OCI-LY1 (cell line): Measurements from ENCODE around the gene FADS2.

ENCODE experiments used
- H2AFZ ChIP-seq: fragments of 200-600 bp; sonication (generic), shearing (Covaris generic); 2 replicates; pipeline ENCODE4 v1.6.0; 2014; ENCODE audit warnings: antibody characterized with exemption, mild to moderate bottlenecking, low read length
- H3F3A ChIP-seq: fragments of 200-600 bp; sonication (generic), shearing (Covaris generic); 2 replicates; pipeline ENCODE4 v1.6.0; 2014; ENCODE audit warnings: mild to moderate bottlenecking, antibody characterized with exemption, low read length, moderate library complexity; ENCODE audit not compliant: insufficient read depth
- H3K27ac ChIP-seq: fragments of 200-600 bp; sonication (generic); 2 replicates; pipeline ENCODE4 v1.5.1; 2014; ENCODE audit warnings: low read length, mixed run types, mild to moderate bottlenecking, low read depth; ENCODE audit not compliant: poor library complexity, severe bottlenecking
- H3K27me3 ChIP-seq: fragments of 200-600 bp; sonication (generic); 2 replicates; pipeline ENCODE4 v1.6.0; 2014; ENCODE audit warnings: antibody characterized with exemption, mild to moderate bottlenecking, low read length, moderate library complexity; ENCODE audit not compliant: insufficient read depth
- H3K36me3 ChIP-seq: fragments of 200-600 bp; sonication (generic); 2 replicates; pipeline ENCODE4 v1.6.1; 2014; ENCODE audit warnings: mild to moderate bottlenecking, antibody characterized with exemption, low read length, moderate library complexity, mixed read lengths; ENCODE audit not compliant: insufficient read depth
- H3K4me1 ChIP-seq: fragments of 200-600 bp; sonication (generic); 2 replicates; pipeline ENCODE4 v1.5.1; 2014; ENCODE audit warnings: mild to moderate bottlenecking, low read length, moderate library complexity; ENCODE audit not compliant: insufficient read depth, severe bottlenecking
- H3K4me2 ChIP-seq: fragments of 200-600 bp; sonication (generic), shearing (Covaris generic); 2 replicates; pipeline ENCODE4 v1.6.1; 2014; ENCODE audit warnings: low read length
- H3K4me3 ChIP-seq: fragments of 200-600 bp; sonication (generic); 2 replicates; pipeline ENCODE4 v1.5.1; 2014; ENCODE audit warnings: low read length, low read depth, mild to moderate bottlenecking, mixed read lengths; ENCODE audit not compliant: poor library complexity, severe bottlenecking
- H3K79me2 ChIP-seq: fragments of 200-600 bp; shearing (Covaris generic); 2 replicates; pipeline ENCODE4 v1.6.1; 2016; ENCODE audit warnings: mixed run types, low read length, mixed read lengths; ENCODE audit not compliant: insufficient read depth
- H3K9ac ChIP-seq: fragments of 200-600 bp; sonication (generic), shearing (Covaris generic); 2 replicates; pipeline ENCODE4 v1.6.1; 2014; ENCODE audit warnings: mild to moderate bottlenecking, low read length, mixed read lengths
- H3K9me2 ChIP-seq: fragments of 200-600 bp; sonication (generic), shearing (Covaris generic); 2 replicates; pipeline ENCODE4 v1.6.1; 2014; ENCODE audit warnings: low read depth, mild to moderate bottlenecking, low read length, mixed read lengths
- H3K9me3 ChIP-seq: fragments of 200-600 bp; shearing (Covaris generic); 2 replicates; pipeline ENCODE4 v1.6.1; 2014; ENCODE audit warnings: low read length, mixed read lengths
- H4K20me1 ChIP-seq: fragments of 200-600 bp; sonication (generic), shearing (Covaris generic); 2 replicates; pipeline ENCODE4 v1.6.0; 2016; ENCODE audit warnings: mild to moderate bottlenecking, low read length; ENCODE audit not compliant: insufficient read depth
- EZH2 ChIP-seq: fragments of 200-600 bp; sonication (generic), shearing (Covaris generic); IDR thresholded peaks from 2 replicates; pipeline ENCODE4 v1.8.0; 2017; ENCODE audit warnings: borderline replicate concordance, mixed run types, mild to moderate bottlenecking, antibody characterized with exemption, low read length, moderate library complexity, mixed read lengths
- TF ChIP-seq, protein P1 (sequence below): fragments of 200-600 bp; sonication (generic), shearing (Covaris generic); IDR thresholded peaks from 2 replicates; pipeline ENCODE4 v1.5.1; 2017; ENCODE audit warnings: mild to moderate bottlenecking, antibody characterized with exemption, low read length, moderate library complexity, mixed read lengths

The FADS2 gene

DNA sequence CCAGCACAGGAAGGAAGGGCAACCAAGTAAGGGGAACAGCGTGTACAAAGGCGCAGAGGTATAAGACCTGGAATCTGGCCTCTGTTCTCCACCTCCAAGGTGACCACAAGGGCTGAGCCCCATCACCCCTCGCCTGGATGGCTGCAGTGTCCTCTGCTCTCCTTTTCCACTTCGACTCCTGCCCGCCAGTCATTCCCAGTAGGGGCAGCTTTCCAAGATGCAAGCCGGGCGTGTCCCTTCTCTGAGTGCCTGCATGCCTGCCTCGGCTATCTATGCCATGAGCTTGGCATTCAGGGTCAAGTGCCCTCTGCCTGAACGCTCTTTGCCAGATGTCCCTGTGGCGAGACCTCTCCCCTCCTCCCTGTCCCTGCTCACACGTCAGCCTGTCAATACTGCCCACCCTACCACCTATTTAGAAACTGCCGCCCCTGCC is 46.3 kb downstream of the FADS2 start:
- no peak overlapping the region for H3K9ac ChIP-seq
- H3K4me3 ChIP-seq, result no peak overlapping the region
- peaks cover 45% of the 10 kb centered on the region for H3K4me1 ChIP-seq
- no peaks in the 10 kb centered on the region for H3K9me2 ChIP-seq
- no peaks in the 10 kb centered on the region for H3F3A ChIP-seq
- H3K4me2 ChIP-seq, result no peak overlapping the region
- H3K36me3 ChIP-seq, result peaks cover 4% of the 10 kb centered on the region; the same call in 1 of the 2 replicates
- no peaks in the 10 kb centered on the region for H3K27me3 ChIP-seq
- no peaks in the 10 kb centered on the region for H4K20me1 ChIP-seq
- no peak overlapping the region for H2AFZ ChIP-seq
- no peak overlapping the region for H3K27ac ChIP-seq
- no peaks in the 10 kb centered on the region for H3K79me2 ChIP-seq
- no peaks in the 10 kb centered on the region for H3K9me3 ChIP-seq
- TF ChIP-seq EZH2, result no peak
- TF ChIP-seq, protein P1, sequence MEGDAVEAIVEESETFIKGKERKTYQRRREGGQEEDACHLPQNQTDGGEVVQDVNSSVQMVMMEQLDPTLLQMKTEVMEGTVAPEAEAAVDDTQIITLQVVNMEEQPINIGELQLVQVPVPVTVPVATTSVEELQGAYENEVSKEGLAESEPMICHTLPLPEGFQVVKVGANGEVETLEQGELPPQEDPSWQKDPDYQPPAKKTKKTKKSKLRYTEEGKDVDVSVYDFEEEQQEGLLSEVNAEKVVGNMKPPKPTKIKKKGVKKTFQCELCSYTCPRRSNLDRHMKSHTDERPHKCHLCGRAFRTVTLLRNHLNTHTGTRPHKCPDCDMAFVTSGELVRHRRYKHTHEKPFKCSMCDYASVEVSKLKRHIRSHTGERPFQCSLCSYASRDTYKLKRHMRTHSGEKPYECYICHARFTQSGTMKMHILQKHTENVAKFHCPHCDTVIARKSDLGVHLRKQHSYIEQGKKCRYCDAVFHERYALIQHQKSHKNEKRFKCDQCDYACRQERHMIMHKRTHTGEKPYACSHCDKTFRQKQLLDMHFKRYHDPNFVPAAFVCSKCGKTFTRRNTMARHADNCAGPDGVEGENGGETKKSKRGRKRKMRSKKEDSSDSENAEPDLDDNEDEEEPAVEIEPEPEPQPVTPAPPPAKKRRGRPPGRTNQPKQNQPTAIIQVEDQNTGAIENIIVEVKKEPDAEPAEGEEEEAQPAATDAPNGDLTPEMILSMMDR, result no peak

- no peak overlapping the region for H3K27ac ChIP-seq
- peaks cover 4% of the 10 kb centered on the region; the same call in 1 of the 2 replicates for H3K36me3 ChIP-seq
- H3K4me2 ChIP-seq, result no peak overlapping the region
- H3K4me3 ChIP-seq, result no peak overlapping the region
- no peaks in the 10 kb centered on the region for H4K20me1 ChIP-seq
- no peaks in the 10 kb centered on the region for H3K9me3 ChIP-seq
- H3F3A ChIP-seq, result no peaks in the 10 kb centered on the region
- no peak overlapping the region for H2AFZ ChIP-seq
- TF ChIP-seq, protein P1, result no peak
- no peak for TF ChIP-seq EZH2
- H3K79me2 ChIP-seq, result no peaks in the 10 kb centered on the region
- H3K9me2 ChIP-seq, result no peaks in the 10 kb centered on the region
- H3K4me1 ChIP-seq, result peaks cover 49% of the 10 kb centered on the region
- no peaks in the 10 kb centered on the region for H3K27me3 ChIP-seq
- H3K9ac ChIP-seq, result no peak overlapping the region
These were observed 46.8 kb downstream of the FADS2 start for GRCh38 chr11:61874853-61875252.

GRCh38 chr11:61875698-61876097 is 47.6 kb downstream of the FADS2 start:
- no peaks in the 10 kb centered on the region for H3K9me2 ChIP-seq
- H2AFZ ChIP-seq, result no peak overlapping the region
- no peaks in the 10 kb centered on the region for H4K20me1 ChIP-seq
- H3K9ac ChIP-seq, result no peak overlapping the region
- peaks cover 57% of the 10 kb centered on the region for H3K4me1 ChIP-seq
- H3K27me3 ChIP-seq, result no peaks in the 10 kb centered on the region
- H3K4me2 ChIP-seq, result no peak overlapping the region
- H3F3A ChIP-seq, result no peaks in the 10 kb centered on the region
- H3K9me3 ChIP-seq, result no peaks in the 10 kb centered on the region
- H3K4me3 ChIP-seq, result no peak overlapping the region
- H3K27ac ChIP-seq, result peak overlapping the region; percentile 45
- peaks cover 4% of the 10 kb centered on the region; the same call in 1 of the 2 replicates for H3K36me3 ChIP-seq
- no peaks in the 10 kb centered on the region for H3K79me2 ChIP-seq
- TF ChIP-seq EZH2, result no peak
- TF ChIP-seq, protein P1, result no peak
